ENCODE measurements around the gene FNTB. TPM values are rescaled to one million over a fixed set of nuclear protein-coding genes. Genes with fewer than 3 reads are reported as not detected.

Gene FNTB
- total and polyA plus RNA-seq, 2 of the 13 experiments (the other 11 are each of a cell fraction or from before 2014, with no cell fraction given): 23.6 to 28.5 TPM

GRCh38 chr14:64986648-64987437 is at the start of gene FNTB (continued):
- TF ChIP-seq ZNF703 (CRISPR knock-in tag; IDR thresholded peaks at IDR 0.05; ENCODE audit: borderline replicate concordance) (no peak), SIN3B (IDR thresholded peaks at IDR 0.05; ENCODE audit: low read length) (peak; percentile 57; the same call in 1 of the 2 replicates), REL (CRISPR knock-in tag; conservative IDR thresholded peaks at IDR 0.05) (peak; percentile 94), FUBP1 (CRISPR knock-in tag; IDR thresholded peaks at IDR 0.05; ENCODE audit: borderline replicate concordance) (no peak), ZNF572 (CRISPR knock-in tag; IDR thresholded peaks at IDR 0.05) (peak; percentile 94), EEA1 (CRISPR knock-in tag; IDR thresholded peaks at IDR 0.05; ENCODE audit: borderline replicate concordance) (0 out of 2 replicates have a peak, but pooled peaks have one; percentile 59), ZNF883 (CRISPR knock-in tag; IDR thresholded peaks at IDR 0.05; ENCODE audit: not compliant biosample characterization) (peak; percentile 74), ZKSCAN8 (CRISPR knock-in tag; IDR thresholded peaks at IDR 0.05; ENCODE audit: borderline replicate concordance) (peak; percentile 64), ZNF777 (CRISPR knock-in tag; IDR thresholded peaks at IDR 0.05) (peak; percentile 96), MED8 (CRISPR knock-in tag; IDR thresholded peaks at IDR 0.05; ENCODE audit: insufficient replicate concordance) (peak; percentile 74), RCOR2 (CRISPR knock-in tag; IDR thresholded peaks at IDR 0.05) (peak; percentile 16; the same call in 1 of the 2 replicates), ETV6 (CRISPR knock-in tag; conservative IDR thresholded peaks at IDR 0.05) (no peak)
- TF ChIP-seq, protein P1, sequence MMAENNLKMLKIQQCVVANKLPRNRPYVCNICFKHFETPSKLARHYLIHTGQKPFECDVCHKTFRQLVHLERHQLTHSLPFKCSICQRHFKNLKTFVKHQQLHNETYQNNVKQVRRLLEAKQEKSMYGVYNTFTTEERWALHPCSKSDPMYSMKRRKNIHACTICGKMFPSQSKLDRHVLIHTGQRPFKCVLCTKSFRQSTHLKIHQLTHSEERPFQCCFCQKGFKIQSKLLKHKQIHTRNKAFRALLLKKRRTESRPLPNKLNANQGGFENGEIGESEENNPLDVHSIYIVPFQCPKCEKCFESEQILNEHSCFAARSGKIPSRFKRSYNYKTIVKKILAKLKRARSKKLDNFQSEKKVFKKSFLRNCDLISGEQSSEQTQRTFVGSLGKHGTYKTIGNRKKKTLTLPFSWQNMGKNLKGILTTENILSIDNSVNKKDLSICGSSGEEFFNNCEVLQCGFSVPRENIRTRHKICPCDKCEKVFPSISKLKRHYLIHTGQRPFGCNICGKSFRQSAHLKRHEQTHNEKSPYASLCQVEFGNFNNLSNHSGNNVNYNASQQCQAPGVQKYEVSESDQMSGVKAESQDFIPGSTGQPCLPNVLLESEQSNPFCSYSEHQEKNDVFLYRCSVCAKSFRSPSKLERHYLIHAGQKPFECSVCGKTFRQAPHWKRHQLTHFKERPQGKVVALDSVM (CRISPR knock-in tag; IDR thresholded peaks at IDR 0.05): peak; percentile 59; the same call in 1 of the 2 replicates
- TF ChIP-seq, protein P2, sequence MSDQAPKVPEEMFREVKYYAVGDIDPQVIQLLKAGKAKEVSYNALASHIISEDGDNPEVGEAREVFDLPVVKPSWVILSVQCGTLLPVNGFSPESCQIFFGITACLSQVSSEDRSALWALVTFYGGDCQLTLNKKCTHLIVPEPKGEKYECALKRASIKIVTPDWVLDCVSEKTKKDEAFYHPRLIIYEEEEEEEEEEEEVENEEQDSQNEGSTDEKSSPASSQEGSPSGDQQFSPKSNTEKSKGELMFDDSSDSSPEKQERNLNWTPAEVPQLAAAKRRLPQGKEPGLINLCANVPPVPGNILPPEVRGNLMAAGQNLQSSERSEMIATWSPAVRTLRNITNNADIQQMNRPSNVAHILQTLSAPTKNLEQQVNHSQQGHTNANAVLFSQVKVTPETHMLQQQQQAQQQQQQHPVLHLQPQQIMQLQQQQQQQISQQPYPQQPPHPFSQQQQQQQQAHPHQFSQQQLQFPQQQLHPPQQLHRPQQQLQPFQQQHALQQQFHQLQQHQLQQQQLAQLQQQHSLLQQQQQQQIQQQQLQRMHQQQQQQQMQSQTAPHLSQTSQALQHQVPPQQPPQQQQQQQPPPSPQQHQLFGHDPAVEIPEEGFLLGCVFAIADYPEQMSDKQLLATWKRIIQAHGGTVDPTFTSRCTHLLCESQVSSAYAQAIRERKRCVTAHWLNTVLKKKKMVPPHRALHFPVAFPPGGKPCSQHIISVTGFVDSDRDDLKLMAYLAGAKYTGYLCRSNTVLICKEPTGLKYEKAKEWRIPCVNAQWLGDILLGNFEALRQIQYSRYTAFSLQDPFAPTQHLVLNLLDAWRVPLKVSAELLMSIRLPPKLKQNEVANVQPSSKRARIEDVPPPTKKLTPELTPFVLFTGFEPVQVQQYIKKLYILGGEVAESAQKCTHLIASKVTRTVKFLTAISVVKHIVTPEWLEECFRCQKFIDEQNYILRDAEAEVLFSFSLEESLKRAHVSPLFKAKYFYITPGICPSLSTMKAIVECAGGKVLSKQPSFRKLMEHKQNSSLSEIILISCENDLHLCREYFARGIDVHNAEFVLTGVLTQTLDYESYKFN (CRISPR knock-in tag; conservative IDR thresholded peaks at IDR 0.05): peak; percentile 51
- TF ChIP-seq, protein P3, sequence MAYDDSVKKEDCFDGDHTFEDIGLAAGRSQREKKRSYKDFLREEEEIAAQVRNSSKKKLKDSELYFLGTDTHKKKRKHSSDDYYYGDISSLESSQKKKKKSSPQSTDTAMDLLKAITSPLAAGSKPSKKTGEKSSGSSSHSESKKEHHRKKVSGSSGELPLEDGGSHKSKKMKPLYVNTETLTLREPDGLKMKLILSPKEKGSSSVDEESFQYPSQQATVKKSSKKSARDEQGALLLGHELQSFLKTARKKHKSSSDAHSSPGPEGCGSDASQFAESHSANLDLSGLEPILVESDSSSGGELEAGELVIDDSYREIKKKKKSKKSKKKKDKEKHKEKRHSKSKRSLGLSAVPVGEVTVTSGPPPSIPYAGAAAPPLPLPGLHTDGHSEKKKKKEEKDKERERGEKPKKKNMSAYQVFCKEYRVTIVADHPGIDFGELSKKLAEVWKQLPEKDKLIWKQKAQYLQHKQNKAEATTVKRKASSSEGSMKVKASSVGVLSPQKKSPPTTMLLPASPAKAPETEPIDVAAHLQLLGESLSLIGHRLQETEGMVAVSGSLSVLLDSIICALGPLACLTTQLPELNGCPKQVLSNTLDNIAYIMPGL (CRISPR knock-in tag; IDR thresholded peaks at IDR 0.05; ENCODE audit: borderline replicate concordance in 1 of 2, low read depth in 1 of 2): peak; percentile 90 to 97
